Neural progenitor cell (in vitro differentiated cells): ENCODE data around the gene GALNT2.

Source experiments
- EZH2 ChIP-seq: fragments of 200-600 bp; sonication (generic); IDR thresholded peaks from 2 replicates; pipeline ENCODE4 v1.6.1; 2017; ENCODE audit warnings: antibody characterized with exemption, mild to moderate bottlenecking, moderate library complexity
- EZH2phosphoT487 ChIP-seq: fragments of 200-600 bp; sonication (generic); IDR thresholded peaks from 2 replicates; pipeline ENCODE4 v1.6.1; 2017; ENCODE audit warnings: antibody characterized with exemption
- TF ChIP-seq, protein P1 (sequence below): fragments of 200-600 bp; sonication (generic); IDR thresholded peaks from 2 replicates; pipeline ENCODE4 v1.5.1; 2017; ENCODE audit warnings: antibody characterized with exemption, mild to moderate bottlenecking

- TF ChIP-seq, protein P1, sequence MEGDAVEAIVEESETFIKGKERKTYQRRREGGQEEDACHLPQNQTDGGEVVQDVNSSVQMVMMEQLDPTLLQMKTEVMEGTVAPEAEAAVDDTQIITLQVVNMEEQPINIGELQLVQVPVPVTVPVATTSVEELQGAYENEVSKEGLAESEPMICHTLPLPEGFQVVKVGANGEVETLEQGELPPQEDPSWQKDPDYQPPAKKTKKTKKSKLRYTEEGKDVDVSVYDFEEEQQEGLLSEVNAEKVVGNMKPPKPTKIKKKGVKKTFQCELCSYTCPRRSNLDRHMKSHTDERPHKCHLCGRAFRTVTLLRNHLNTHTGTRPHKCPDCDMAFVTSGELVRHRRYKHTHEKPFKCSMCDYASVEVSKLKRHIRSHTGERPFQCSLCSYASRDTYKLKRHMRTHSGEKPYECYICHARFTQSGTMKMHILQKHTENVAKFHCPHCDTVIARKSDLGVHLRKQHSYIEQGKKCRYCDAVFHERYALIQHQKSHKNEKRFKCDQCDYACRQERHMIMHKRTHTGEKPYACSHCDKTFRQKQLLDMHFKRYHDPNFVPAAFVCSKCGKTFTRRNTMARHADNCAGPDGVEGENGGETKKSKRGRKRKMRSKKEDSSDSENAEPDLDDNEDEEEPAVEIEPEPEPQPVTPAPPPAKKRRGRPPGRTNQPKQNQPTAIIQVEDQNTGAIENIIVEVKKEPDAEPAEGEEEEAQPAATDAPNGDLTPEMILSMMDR = no peak
- TF ChIP-seq EZH2 = no peak
- TF ChIP-seq EZH2phosphoT487 = no peak
Observed at GRCh38 chr1:230141797-230142607, 75.0 kb downstream of the GALNT2 start.
